SK-N-SH treated with all-trans-retinoic acid at 6 μM for 48 hours (cell line): ENCODE data around the gene LRRC4C.

Source experiments
- ATAC-seq: fragments of 200-7000 bp; cut with Tn5 transposase; 3 replicates; pipeline ENCODE4 v1.9.1; 2020; ENCODE audit warnings: mild to moderate bottlenecking, moderate library complexity
- ARNTL ChIP-seq: fragments of 450-650 bp; formaldehyde crosslinking; IDR thresholded peaks from 2 replicates; pipeline ENCODE4 v1.5.0; 2020; ENCODE audit warnings: low read depth, mild to moderate bottlenecking, moderate library complexity, borderline replicate concordance
- BACH2 ChIP-seq: fragments of 250-450 bp; sonication (Bioruptor Pico); IDR thresholded peaks from 2 replicates; pipeline ENCODE4 v1.9.0; 2021; ENCODE audit warnings: mild to moderate bottlenecking, borderline replicate concordance
- CREB5 ChIP-seq: fragments of 250-450 bp; sonication (Bioruptor Pico); IDR thresholded peaks from 2 replicates; pipeline ENCODE4 v1.5.1; 2020; ENCODE audit warnings: low read depth, mild to moderate bottlenecking, moderate library complexity
- CSRNP3 ChIP-seq: fragments of 250-450 bp; sonication (Bioruptor Pico); IDR thresholded peaks from 2 replicates; pipeline ENCODE4 v1.5.1; 2021; ENCODE audit warnings: mild to moderate bottlenecking, moderate library complexity
- ESRRG ChIP-seq: fragments of 250-450 bp; sonication (Bioruptor Pico); IDR thresholded peaks from 2 replicates; pipeline ENCODE4 v1.6.1; 2021; ENCODE audit warnings: mild to moderate bottlenecking
- OSR1 ChIP-seq: fragments of 250-450 bp; sonication (Bioruptor Pico); IDR thresholded peaks from 2 replicates; pipeline ENCODE4 v1.8.0; 2022; ENCODE audit warnings: moderate library complexity, mild to moderate bottlenecking, inconsistent platforms
- PPARA ChIP-seq: fragments of 250-450 bp; sonication (Bioruptor Pico); IDR thresholded peaks from 2 replicates; pipeline ENCODE4 v1.5.0; 2020; ENCODE audit warnings: mild to moderate bottlenecking, borderline replicate concordance
- RARB ChIP-seq: fragments of 250-450 bp; sonication (Bioruptor Pico); IDR thresholded peaks from 2 replicates; pipeline ENCODE4 v1.8.0; 2021; ENCODE audit warnings: mild to moderate bottlenecking, moderate library complexity
- SNAI2 ChIP-seq: fragments of 250-450 bp; sonication (Bioruptor Pico); IDR thresholded peaks from 2 replicates; pipeline ENCODE4 v1.5.0; 2020; ENCODE audit warnings: mild to moderate bottlenecking, moderate library complexity
- TCF4 ChIP-seq: fragments of 250-450 bp; sonication (Bioruptor Pico); IDR thresholded peaks from 2 replicates; pipeline ENCODE4 v1.8.0; 2021; ENCODE audit warnings: mild to moderate bottlenecking, moderate library complexity, borderline replicate concordance
- TOX ChIP-seq: fragments of 250-450 bp; sonication (Bioruptor Pico); IDR thresholded peaks from 2 replicates; pipeline ENCODE4 v1.8.0; 2021; ENCODE audit warnings: mild to moderate bottlenecking, moderate library complexity, borderline replicate concordance
- TSHZ2 ChIP-seq: fragments of 250-450 bp; sonication (Bioruptor Pico); IDR thresholded peaks from 2 replicates; pipeline ENCODE4 v1.5.0; 2020; ENCODE audit warnings: mild to moderate bottlenecking, moderate library complexity
- ZC3H10 ChIP-seq: fragments of 250-450 bp; sonication (Bioruptor Pico); IDR thresholded peaks from 2 replicates; pipeline ENCODE4 v1.5.1; 2021; ENCODE audit warnings: mild to moderate bottlenecking, moderate library complexity
- ZNF70 ChIP-seq: fragments of 450-650 bp; formaldehyde crosslinking; IDR thresholded peaks from 2 replicates; pipeline ENCODE4 v1.5.0; 2020; ENCODE audit warnings: mild to moderate bottlenecking, moderate library complexity
- ZNF8 ChIP-seq: fragments of 450-650 bp; formaldehyde crosslinking; IDR thresholded peaks from 2 replicates; pipeline ENCODE4 v1.5.0; 2020; ENCODE audit warnings: mild to moderate bottlenecking, moderate library complexity
- TF ChIP-seq, protein P1 (sequence below): fragments of 250-450 bp; sonication (Bioruptor Pico); IDR thresholded peaks from 2 replicates; pipeline ENCODE4 v1.8.0; 2020; ENCODE audit warnings: mild to moderate bottlenecking, moderate library complexity, borderline replicate concordance

Gene LRRC4C

DNA sequence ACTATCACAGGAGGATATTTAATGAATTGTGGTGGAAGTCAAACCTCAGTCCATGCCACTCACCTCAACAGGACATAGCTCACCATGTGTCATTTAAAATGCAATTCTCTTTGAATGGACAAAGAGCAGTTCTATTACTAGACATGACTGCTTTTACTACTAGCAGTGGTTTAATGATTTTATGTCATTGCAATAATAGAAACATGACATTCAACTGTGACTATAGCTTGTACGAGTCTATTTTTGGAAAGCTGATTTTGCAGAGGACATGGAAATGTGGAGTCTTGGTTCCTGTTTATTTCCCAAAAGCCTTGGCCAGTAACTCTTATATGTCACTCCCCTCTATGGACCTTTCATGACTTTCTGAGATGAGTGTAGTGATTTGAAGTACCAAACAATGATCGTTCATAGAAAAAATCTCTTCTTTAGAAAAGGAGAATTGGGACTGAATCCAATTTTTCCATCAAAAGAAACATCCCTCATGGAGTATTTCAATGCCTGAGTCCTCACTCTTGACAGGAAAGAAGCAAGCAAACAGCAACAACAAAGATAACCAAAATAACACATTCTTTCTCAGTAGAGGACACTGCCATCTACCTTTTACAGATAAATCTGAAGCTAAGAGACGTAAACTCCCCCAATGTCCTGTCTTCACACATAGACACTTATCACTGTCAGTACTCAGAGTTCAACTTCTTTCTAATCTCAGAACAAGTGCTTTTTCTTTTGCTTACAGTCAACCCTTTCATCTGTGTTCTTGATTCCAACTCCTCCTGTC, 233.4 kb downstream of the LRRC4C start:
- ATAC-seq: no peak
- TF ChIP-seq SNAI2 (CRISPR knock-in tag) (no peak), BACH2 (CRISPR knock-in tag) (no peak), ESRRG (no peak), CSRNP3 (CRISPR knock-in tag) (no peak), ZNF8 (CRISPR knock-in tag) (no peak), TOX (CRISPR knock-in tag) (no peak), ARNTL (CRISPR knock-in tag) (no peak), RARB (CRISPR knock-in tag) (no peak), TSHZ2 (CRISPR knock-in tag) (no peak), CREB5 (CRISPR knock-in tag) (no peak)
- TF ChIP-seq, protein P1, sequence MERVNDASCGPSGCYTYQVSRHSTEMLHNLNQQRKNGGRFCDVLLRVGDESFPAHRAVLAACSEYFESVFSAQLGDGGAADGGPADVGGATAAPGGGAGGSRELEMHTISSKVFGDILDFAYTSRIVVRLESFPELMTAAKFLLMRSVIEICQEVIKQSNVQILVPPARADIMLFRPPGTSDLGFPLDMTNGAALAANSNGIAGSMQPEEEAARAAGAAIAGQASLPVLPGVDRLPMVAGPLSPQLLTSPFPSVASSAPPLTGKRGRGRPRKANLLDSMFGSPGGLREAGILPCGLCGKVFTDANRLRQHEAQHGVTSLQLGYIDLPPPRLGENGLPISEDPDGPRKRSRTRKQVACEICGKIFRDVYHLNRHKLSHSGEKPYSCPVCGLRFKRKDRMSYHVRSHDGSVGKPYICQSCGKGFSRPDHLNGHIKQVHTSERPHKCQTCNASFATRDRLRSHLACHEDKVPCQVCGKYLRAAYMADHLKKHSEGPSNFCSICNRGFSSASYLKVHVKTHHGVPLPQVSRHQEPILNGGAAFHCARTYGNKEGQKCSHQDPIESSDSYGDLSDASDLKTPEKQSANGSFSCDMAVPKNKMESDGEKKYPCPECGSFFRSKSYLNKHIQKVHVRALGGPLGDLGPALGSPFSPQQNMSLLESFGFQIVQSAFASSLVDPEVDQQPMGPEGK (CRISPR knock-in tag): no peak

DNA sequence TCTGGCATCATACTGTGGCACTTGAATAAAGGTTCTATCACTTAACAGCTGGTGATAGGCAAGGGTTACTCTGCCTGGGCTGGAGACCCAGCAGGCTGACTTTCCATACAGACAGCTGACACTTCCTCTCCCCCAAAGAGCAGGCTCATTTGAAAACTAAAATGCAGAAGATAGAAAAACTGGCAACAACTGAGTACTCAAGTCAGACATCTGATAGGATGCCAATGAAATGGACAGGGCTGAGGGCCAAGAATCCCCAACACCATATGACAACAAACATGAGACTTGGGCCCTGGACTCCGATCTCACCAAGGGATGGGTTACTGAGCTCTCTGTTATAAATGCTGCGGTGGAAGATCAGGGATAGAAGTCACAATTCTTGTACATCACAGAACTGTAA, 237.2 kb downstream of the LRRC4C start:
- no peak for ATAC-seq
- TF ChIP-seq, protein P1 (CRISPR knock-in tag): no peak
- TF ChIP-seq OSR1 (no peak), CREB5 (CRISPR knock-in tag) (no peak), TCF4 (CRISPR knock-in tag) (no peak), RARB (CRISPR knock-in tag) (no peak), ZC3H10 (CRISPR knock-in tag) (no peak), BACH2 (CRISPR knock-in tag) (no peak), TSHZ2 (CRISPR knock-in tag) (no peak), ESRRG (no peak), ZNF8 (CRISPR knock-in tag) (no peak), TOX (CRISPR knock-in tag) (no peak), PPARA (CRISPR knock-in tag) (no peak), ZNF70 (CRISPR knock-in tag) (no peak), CSRNP3 (CRISPR knock-in tag) (no peak), ARNTL (CRISPR knock-in tag) (no peak)
